Gastrocnemius medialis (tissue), 4 donors: ENCODE measurements around the gene CARMIL3. TPM values are rescaled to one million over a fixed set of nuclear protein-coding genes. Genes with fewer than 3 reads are reported as not detected.

Experiments used
- ATAC-seq, 2 donors: fragments of 150-250 bp; one replicate each; pipeline ENCODE4 v1.9.1; 2016
- DNase-seq, 2 donors: peaks; one replicate each; pipeline ENCODE4 v3.0.0-alpha.2; 2019
- H3K27ac ChIP-seq, 4 donors: fragments of 200-600 bp; sonication (generic); 1 replicate in 1 of 4; 2 replicates in 3 of 4; pipeline ENCODE4 v1.5.1; 2016 to 2018; ENCODE audit warnings: mild to moderate bottlenecking in 2 of 4, moderate library complexity in 1 of 4
- H3K27me3 ChIP-seq, 3 donors: fragments of 200-600 bp; sonication (generic) in 2 of 3; 1 replicate in 1 of 3; 2 replicates in 2 of 3; pipeline versions ENCODE4 v1.5.1 to v1.6.0; 2016 to 2019; ENCODE audit warnings: mild to moderate bottlenecking in 1 of 3, moderate library complexity in 1 of 3
- H3K36me3 ChIP-seq, 2 donors: fragments of 200-600 bp; sonication (generic) in 1 of 2; one replicate each; pipeline ENCODE4 v1.5.1; 2017 to 2018
- H3K4me1 ChIP-seq, 2 donors: fragments of 200-600 bp; sonication (generic) in 1 of 2; one replicate each; pipeline ENCODE4 v1.5.1; 2016 to 2017; ENCODE audit warnings: mild to moderate bottlenecking in 2 of 2
- H3K4me3 ChIP-seq, 4 donors: fragments of 200-600 bp; sonication (generic) in 3 of 4; 1 replicate in 1 of 4; 2 replicates in 3 of 4; pipeline ENCODE4 v1.5.1; 2016 to 2019; ENCODE audit warnings: mild to moderate bottlenecking in 2 of 4
- H3K9me3 ChIP-seq, 3 donors: fragments of 200-600 bp; sonication (generic) in 2 of 3; 1 replicate in 1 of 3; 2 replicates in 2 of 3; pipeline ENCODE4 v1.5.1; 2016 to 2019
- CTCF ChIP-seq, 5 experiments: fragments of 450-650 bp in 3 of 5; fragments of 200-600 bp in 2 of 5; sonication (generic) in 2 of 5; IDR thresholded peaks in 4 of 5; conservative IDR thresholded peaks in 1 of 5; 1 replicate in 4 of 5; 2 replicates in 1 of 5; pipeline ENCODE4 v1.5.1; 2016 to 2019; ENCODE audit warnings: antibody characterized with exemption in 5 of 5, mild to moderate bottlenecking in 3 of 5, moderate library complexity in 3 of 5
- POLR2A ChIP-seq, 2 donors: fragments of 450-650 bp; IDR thresholded peaks; one replicate each; pipeline ENCODE4 v1.6.1; 2017; ENCODE audit warnings: antibody characterized with exemption in 2 of 2, mild to moderate bottlenecking in 2 of 2, moderate library complexity in 2 of 2
- in situ Hi-C, 4 donors: fragments of 200-750 bp; cut with MboI; loops; one replicate each; pipeline versions ENCODE4 v1.15.0 to v1.8.0; 2017; ENCODE audit warnings: low sequenced_read_pairs in 4 of 4
- intact Hi-C: fragments of 100-400 bp; cut with DNase I; formaldehyde crosslinking; loops from one replicate; pipeline ENCODE4 v1.15.1; 2023; ENCODE audit warnings: low total_unique reads
- total RNA-seq, 4 donors: library from RNA; depleted of rRNA; stranded (reverse); fragments of >200 nt; gene quantifications; one replicate each; pipeline versions ENCODE4 v1.1.0 to v1.2.3, GENCODE V29; 2016

CARMIL3 gene
- total RNA-seq, 4 donors from 2014 or later, result 0.04 to 0.31 TPM; not detected in 2

GRCh38 chr14:24054646-24055045 lies 2.8 kb downstream of the CARMIL3 start:
- in situ Hi-C loops, result loop anchor here in 2 of 4 donors (5.0 kb wide), 3 partner anchors 38 to 108 kb away; partner anchors contain the start of genes IRF9 (in 1 of the 2) and PCK2 (in 1 of the 2)
- no peak for DNase-seq
- no peak for TF ChIP-seq CTCF (IDR thresholded peaks at IDR 0.05 in 4 of 5, conservative IDR thresholded peaks at IDR 0.05 in 1 of 5)
- no peak for TF ChIP-seq POLR2A (IDR thresholded peaks at IDR 0.05)
- Histone ChIP-seq H3K27ac (no peak overlapping the region), H3K4me3 (no peak overlapping the region), H3K36me3 (no peaks in the 10 kb centered on the region), H3K9me3 (no peaks in the 10 kb centered on the region), H3K27me3 (peaks cover 0 to 3% (median 0%) of the 10 kb centered on the region in 3 donors), H3K4me1 (peaks cover 6 to 8% of the 10 kb centered on the region in 2 donors)
- intact Hi-C loops, result loop anchor here (5.0 kb wide), 1 partner anchor 42 kb away; no protein-coding TSS in a partner anchor
- ATAC-seq, result no peak

DNA sequence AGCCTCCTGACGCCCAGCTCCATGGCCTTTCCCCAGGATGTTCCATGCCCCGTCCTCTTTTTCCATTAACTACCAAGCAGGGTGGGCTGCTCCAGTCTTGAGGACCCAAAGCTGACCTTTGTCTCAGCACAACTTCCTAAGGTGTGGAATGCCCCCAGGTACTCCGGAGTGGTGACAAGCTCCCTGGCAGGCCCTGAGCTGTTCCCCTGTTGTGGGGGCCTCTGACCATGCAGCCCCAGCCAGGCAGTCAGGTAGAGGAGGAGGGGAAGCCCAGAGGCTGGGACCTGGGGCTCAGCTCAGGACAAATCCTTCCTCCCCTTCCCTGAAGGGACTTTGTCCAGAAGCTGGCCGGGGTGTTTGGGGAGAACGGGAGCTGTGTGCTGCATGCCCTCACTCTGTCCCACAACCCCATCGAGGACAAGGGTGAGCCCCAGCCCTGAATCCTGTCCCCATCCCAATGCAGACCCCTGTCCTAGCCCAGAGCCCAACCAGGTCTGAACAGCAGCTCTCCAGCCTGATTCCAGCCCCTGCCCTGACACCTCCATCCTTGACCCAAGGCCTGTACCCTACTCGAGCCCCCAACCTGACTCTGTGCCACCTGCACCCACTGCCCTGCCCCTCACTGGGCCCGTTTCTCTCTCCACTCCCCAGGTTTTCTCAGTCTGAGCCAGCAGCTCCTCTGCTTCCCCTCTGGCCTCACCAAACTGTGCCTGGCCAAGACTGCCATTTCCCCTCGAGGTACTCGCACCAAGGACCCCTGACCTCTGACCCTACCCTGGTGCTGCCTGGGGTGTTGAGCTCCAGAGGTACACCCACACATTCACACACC lies 4.4 kb downstream of the CARMIL3 start:
- Histone ChIP-seq H3K9me3 (no peaks in the 10 kb centered on the region), H3K27me3 (peaks cover 0 to 3% (median 0%) of the 10 kb centered on the region in 3 donors), H3K4me3 (no peak overlapping the region), H3K27ac (no peak overlapping the region), H3K4me1 (peaks cover 6 to 8% of the 10 kb centered on the region in 2 donors), H3K36me3 (no peaks in the 10 kb centered on the region)
- ATAC-seq (no peak), DNase-seq (no peak)
- intact Hi-C loops (no loop called here), in situ Hi-C loops (loop anchor here in 2 of 4 donors (5.0 kb wide), 3 partner anchors 36 to 106 kb away; partner anchors contain the start of genes IRF9 (in 1 of the 2) and PCK2 (in 1 of the 2))
- TF ChIP-seq CTCF (IDR thresholded peaks at IDR 0.05 in 4 of 5, conservative IDR thresholded peaks at IDR 0.05 in 1 of 5) (no peak), POLR2A (IDR thresholded peaks at IDR 0.05) (no peak)

GRCh38 chr14:24056800-24057184 lies 5.0 kb downstream of the CARMIL3 start:
- Histone ChIP-seq H3K9me3 (no peaks in the 10 kb centered on the region), H3K36me3 (no peaks in the 10 kb centered on the region), H3K4me1 (peaks cover 6 to 8% of the 10 kb centered on the region in 2 donors), H3K4me3 (no peak overlapping the region), H3K27me3 (peaks cover 0 to 3% (median 0%) of the 10 kb centered on the region in 3 donors), H3K27ac (no peak overlapping the region)
- TF ChIP-seq POLR2A (IDR thresholded peaks at IDR 0.05) (no peak), CTCF (IDR thresholded peaks at IDR 0.05 in 4 of 5, conservative IDR thresholded peaks at IDR 0.05 in 1 of 5) (no peak)
- ATAC-seq (no peak), DNase-seq (no peak)
- in situ Hi-C loops (loop anchor here in 2 of 4 donors (5.0 kb wide), 3 partner anchors 36 to 106 kb away; partner anchors contain the start of genes IRF9 (in 1 of the 2) and PCK2 (in 1 of the 2)), intact Hi-C loops (no loop called here)

DNA sequence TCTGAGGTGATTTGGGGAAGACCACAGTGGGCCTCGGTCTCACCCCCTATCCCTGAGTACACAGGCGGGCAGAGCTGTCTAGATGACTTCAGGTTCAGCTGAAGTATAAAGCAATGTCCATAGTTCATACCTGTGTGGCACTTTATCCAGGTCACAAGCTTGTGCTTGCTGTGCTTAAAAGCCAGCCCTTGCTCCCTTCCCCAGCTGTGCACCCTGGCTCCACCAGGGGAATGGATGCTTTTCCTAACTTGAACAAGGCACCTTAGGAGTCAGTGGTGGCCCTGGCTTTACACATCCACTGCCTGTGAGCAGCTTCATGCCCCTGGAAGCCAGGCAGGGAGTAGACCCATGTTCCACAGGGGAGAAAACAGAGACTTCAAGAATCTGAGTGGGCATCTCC lies 5.5 kb downstream of the CARMIL3 start:
- TF ChIP-seq CTCF (IDR thresholded peaks at IDR 0.05 in 4 of 5, conservative IDR thresholded peaks at IDR 0.05 in 1 of 5) (no peak), POLR2A (IDR thresholded peaks at IDR 0.05) (no peak)
- H3K4me1 ChIP-seq, result peaks cover 4 to 5% of the 10 kb centered on the region in 2 donors
- no peak for ATAC-seq
- H3K27ac ChIP-seq, result no peak overlapping the region
- in situ Hi-C loops (loop anchor here in 2 of 4 donors (5.0 kb wide), 3 partner anchors 35 to 105 kb away; partner anchors contain the start of genes IRF9 (in 1 of the 2) and PCK2 (in 1 of the 2)), intact Hi-C loops (no loop called here)
- DNase-seq, result no peak
- H3K27me3 ChIP-seq, result peaks cover 0 to 3% (median 0%) of the 10 kb centered on the region in 3 donors
- no peaks in the 10 kb centered on the region for H3K9me3 ChIP-seq
- no peak overlapping the region for H3K4me3 ChIP-seq
- H3K36me3 ChIP-seq, result no peaks in the 10 kb centered on the region
